ENCODE measurements around the gene ZNF70.

DNA sequence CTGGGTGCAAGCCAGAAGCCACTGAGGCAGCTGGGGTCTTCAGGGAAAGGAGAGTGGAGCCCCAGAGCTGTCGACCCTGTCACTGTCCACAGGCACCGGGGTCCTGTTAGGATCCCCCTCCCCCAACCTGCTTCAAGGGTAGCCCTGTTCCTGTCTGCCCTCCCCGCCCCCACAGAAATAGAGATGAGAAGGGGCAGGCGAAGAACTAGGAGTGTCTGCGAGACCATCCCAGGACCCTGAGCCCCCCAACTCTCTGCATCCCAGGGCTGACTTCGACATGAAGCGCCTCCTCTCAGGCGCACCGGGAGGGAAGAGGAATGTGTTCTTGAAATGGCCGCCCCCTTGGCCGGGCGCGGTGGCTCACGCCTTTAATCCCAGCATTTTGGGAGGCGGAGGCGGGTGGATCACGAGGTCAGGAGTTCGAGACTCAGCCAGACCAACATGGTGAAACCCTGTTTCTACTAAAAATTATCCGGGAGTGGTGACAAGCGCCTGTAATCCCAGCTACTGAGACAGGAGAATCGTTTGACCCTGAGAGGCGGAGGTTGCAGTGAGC, 607 bp upstream of the ZNF70 start:
- TF ChIP-seq CTCF (IDR thresholded peaks at IDR 0.05 in 2 of 3, conservative IDR thresholded peaks at IDR 0.05 in 1 of 3; ENCODE audit: borderline replicate concordance in 1 of 3, insufficient read depth in 1 of 3, low read depth in 2 of 3, low read length in 2 of 3) (no peak), EZH2 (IDR thresholded peaks at IDR 0.05) (no peak), JUND (IDR thresholded peaks at IDR 0.05) (no peak), POLR2A (IDR thresholded peaks at IDR 0.05; ENCODE audit: borderline replicate concordance, extremely low read depth, insufficient read depth, insufficient read length) (peak; percentile 11), RAD21 (IDR thresholded peaks at IDR 0.05; ENCODE audit: low read depth) (no peak), POLR2AphosphoS5 (IDR thresholded peaks at IDR 0.05; ENCODE audit: low read depth, low read length) (no peak), YY1 (IDR thresholded peaks at IDR 0.05; ENCODE audit: extremely low read depth, insufficient replicate concordance, low read depth, low read length) (peak; percentile 64), ELF1 (IDR thresholded peaks at IDR 0.05; ENCODE audit: borderline replicate concordance, low read depth) (no peak), MAX (IDR thresholded peaks at IDR 0.05) (peak; percentile 47; the same call in 1 of the 2 replicates), FOSL1 (IDR thresholded peaks at IDR 0.05; ENCODE audit: low read depth) (no peak)
- TF ChIP-seq, protein P1, sequence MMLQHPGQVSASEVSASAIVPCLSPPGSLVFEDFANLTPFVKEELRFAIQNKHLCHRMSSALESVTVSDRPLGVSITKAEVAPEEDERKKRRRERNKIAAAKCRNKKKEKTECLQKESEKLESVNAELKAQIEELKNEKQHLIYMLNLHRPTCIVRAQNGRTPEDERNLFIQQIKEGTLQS (IDR thresholded peaks at IDR 0.05), result no peak
- TF ChIP-seq, protein P2, sequence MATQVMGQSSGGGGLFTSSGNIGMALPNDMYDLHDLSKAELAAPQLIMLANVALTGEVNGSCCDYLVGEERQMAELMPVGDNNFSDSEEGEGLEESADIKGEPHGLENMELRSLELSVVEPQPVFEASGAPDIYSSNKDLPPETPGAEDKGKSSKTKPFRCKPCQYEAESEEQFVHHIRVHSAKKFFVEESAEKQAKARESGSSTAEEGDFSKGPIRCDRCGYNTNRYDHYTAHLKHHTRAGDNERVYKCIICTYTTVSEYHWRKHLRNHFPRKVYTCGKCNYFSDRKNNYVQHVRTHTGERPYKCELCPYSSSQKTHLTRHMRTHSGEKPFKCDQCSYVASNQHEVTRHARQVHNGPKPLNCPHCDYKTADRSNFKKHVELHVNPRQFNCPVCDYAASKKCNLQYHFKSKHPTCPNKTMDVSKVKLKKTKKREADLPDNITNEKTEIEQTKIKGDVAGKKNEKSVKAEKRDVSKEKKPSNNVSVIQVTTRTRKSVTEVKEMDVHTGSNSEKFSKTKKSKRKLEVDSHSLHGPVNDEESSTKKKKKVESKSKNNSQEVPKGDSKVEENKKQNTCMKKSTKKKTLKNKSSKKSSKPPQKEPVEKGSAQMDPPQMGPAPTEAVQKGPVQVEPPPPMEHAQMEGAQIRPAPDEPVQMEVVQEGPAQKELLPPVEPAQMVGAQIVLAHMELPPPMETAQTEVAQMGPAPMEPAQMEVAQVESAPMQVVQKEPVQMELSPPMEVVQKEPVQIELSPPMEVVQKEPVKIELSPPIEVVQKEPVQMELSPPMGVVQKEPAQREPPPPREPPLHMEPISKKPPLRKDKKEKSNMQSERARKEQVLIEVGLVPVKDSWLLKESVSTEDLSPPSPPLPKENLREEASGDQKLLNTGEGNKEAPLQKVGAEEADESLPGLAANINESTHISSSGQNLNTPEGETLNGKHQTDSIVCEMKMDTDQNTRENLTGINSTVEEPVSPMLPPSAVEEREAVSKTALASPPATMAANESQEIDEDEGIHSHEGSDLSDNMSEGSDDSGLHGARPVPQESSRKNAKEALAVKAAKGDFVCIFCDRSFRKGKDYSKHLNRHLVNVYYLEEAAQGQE (IDR thresholded peaks at IDR 0.05; ENCODE audit: low read depth), result no peak
